NCI-H187 treated with DMSO at 0.1 percent for 48 hours (cell line): ENCODE measurements around the gene KIF19.
A peak's percentile ranks its signal among the peaks of the same experiment; 100 is the strongest.

Experiments
- DNase-seq: peaks from one replicate; lab custom pipeline; 2025; lab: John Stamatoyannopoulos, UW

KIF19 gene

GRCh38 chr17:74304184-74304583 lies 21.8 kb upstream of the KIF19 start:
- DNase-seq, result no peak

DNA sequence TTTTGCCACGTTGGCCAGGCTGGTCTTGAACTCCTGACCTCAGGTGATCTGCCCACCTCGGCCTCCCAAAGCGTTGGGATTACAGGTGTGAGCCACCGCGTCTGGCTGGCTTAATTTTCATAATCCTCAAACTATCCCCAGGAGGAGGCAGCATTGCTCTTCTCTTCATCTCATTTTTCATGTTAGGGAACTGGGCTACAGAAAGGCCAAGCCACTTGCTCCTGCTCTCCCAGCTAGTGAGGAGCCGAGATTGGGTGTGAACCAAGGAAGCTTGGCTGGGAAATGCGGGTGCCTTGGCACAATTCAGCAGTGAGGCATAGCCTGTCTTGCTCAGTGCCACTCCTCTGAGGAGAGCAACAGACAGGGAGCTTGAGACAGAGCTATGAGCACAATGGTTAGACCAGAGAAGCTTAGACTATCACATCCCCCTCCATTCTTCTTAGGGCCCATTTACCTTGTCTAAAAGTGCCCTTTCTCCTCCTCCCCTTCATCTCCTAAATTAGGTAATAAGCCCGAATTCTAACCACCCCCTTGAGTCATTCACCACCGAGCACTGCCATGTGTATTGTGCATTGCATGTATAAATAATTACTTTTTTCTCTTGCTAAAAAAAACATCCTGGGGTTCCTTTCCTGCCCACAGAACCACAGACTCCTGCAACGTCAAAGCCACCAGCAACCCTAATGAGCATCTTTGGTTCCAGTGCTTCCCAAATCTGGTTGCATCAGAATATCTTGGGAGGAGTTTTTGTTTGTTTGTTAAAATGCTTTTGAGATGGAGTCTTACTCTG lies 20.0 kb upstream of the KIF19 start:
- DNase-seq, result no peak

DNA sequence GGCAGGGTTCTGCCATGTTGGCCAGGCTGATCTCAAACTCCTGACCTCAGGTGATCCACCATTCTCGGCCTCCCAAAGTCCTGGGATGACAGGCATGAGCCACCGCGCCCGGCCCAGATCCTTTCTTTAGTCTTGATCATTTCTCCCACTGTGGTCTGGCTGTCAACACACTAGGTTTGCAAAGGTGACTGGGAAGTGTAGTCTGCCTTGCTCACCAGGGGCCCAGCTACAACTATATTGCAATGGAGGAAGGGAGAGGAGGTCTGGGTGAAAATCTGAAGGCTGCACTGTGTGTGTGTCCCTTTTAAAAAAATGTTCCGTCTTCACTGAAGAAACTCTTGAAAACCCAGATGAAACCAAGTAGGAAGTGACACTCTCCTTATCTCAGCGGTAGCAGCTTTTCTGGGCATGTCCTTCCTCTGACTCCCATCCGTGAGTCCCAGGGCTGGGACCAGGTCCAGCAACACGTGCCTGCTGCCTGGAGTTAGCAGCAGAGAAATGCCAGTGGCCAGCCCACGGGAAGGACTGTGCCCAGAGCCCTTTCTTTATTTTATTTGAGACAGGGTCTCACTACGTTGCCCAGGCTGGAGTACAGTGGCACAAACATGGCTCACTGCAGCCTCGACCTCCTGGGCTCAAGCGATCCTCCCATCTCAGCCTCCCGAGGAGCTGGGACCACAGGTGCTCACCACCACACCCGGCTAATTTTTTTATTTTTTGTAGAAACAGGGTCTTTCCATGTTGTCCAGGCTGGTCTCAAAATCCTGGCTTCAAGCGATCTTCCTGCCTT lies 17.8 kb upstream of the KIF19 start:
- no peak for DNase-seq

DNA sequence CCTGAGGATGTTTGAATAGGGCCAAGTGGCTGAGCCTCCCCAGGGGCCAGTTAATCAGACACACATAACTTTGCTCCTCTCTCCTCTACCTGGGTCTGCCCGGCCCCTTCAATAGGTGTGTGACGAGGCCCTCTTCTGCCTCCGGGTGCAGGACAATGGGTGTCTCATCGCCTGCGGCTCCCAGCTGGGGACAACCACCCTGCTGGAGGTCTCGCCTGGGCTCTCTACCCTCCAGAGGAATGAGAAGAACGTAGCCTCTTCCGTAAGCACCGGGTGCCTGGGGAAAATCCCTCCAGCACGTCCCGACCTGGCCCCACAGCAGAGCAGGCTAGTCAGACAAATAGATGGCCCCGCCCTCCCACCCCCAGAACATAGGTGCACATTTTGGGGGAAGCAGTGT lies 16.1 kb upstream of the KIF19 start:
- no peak for DNase-seq

- no peak for DNase-seq
Observed at GRCh38 chr17:74314877-74315276, 11.1 kb upstream of the KIF19 start.

GRCh38 chr17:74316220-74316619 lies 9.8 kb upstream of the KIF19 start:
- DNase-seq, result peak; percentile 74

DNA sequence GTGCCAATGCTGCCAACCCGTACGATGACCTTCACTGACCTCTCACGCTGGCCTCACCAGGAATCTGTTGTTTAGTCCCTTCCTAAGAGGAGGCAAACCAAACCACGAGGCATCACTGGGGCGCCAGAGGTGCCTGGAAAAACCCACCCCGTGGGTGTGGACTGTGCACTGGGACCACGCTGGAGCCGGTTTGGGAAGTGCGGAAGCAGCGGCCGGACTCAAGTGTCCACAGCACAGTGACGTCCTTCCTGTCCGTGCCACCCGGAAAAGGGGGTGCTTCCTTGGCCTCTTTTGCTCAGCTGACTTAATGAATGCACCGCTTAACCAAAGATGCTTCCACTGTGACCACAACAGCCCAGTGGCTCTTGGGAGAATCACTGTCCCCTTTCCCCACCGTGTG lies 9.0 kb upstream of the KIF19 start:
- DNase-seq, result no peak

- no peak for DNase-seq
Observed at GRCh38 chr17:74318391-74318790, 7.6 kb upstream of the KIF19 start.

DNA sequence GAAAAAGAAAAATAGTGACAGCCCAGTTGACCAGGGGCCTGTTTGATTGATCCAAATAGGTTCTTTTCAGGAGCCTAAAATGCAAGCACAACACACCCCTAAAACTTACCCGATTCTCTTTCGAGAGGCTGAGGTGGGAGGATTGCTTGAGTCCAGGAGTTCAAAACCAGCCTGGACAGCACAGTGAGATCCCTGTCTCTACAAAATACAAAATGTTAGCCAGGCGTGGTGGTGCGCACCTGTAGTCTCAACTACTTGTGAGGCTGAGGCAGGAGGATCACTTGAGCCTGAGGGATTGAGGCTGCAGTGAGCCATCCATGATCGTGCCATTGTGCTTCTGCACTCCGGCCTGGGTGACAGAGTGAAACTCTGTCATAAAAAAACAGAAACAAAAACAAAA lies 1.5 kb upstream of the KIF19 start:
- DNase-seq, result no peak

GRCh38 chr17:74325376-74325742 lies 667 bp upstream of the KIF19 start:
- DNase-seq, result no peak

GRCh38 chr17:74326506-74326905 lies 480 bp downstream of the KIF19 start:
- no peak for DNase-seq

DNA sequence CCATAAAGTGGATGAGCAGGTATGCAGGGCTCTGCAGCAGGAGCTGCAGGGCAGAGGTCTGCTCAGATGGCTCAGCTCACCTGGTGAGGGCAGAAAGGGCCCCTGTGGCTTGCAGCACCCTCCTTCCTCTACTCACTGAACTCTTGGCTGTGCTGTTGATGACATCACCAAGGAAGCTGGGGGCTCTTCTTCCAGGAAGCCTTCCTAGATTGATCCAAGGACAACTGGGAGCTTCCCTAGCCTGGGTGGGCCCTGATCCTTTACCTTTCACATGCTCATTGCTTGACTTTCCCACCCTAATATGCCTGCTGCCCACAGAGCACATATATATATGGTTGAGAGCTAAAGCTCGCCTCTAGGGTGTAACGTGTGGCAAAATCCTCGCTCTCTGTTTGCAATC lies 2.5 kb downstream of the KIF19 start:
- no peak for DNase-seq

- DNase-seq, result no peak
Observed at GRCh38 chr17:74329378-74329777, 3.4 kb downstream of the KIF19 start.

DNA sequence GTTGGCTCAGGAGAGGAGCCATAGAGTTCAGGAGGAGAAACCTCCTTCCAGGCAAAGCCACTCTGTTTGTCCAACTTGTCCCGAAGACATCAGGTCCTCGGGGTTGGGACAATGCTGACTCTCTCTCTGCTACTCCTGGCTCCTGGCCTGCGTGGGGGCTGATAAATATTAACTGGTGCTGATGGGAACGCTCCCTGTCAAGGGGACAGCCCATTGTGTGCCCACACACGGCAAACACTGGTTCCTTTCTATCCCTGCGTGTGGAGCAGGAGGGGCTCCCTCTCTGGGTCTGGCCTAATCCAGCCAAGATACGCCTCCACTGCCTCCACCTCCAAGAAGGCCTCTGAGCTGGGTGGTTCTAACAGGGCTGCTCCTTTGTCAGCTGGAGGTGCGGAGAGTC lies 4.4 kb downstream of the KIF19 start:
- DNase-seq, result no peak

DNA sequence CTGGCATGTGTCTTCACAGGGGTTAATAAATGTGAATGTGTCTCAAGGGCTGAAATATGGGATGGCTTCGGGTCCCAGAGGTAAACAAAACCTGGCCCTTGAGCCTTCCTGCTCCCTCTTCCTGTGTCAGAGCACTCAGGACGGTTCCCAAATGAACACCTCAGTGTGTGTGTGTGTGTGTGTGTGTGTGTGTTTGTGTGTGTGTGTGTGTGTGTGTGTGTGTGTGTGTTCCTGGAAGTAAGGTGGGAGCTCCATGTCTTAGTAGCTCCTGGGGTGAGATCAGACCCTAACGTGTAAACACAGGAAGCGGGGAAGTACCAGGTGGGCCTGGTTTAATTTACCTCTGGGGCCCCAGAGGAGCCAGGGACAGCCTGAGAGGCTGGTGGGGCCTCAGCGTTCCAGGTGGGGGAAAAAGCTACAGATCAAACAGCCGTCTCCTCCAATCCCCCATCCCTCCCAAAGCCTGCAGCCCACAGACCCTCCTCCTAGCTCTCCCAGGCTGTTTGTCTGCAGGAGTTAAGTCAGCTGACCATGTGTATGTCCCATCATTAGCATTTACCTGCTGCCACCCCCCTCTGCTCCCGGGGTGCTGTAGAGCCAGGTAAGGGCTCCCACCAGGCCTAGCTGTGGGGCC lies 6.1 kb downstream of the KIF19 start:
- no peak for DNase-seq

GRCh38 chr17:74332763-74333283 lies 6.8 kb downstream of the KIF19 start:
- DNase-seq, result peak; percentile 73

- no peak for DNase-seq
Observed at GRCh38 chr17:74334393-74335039, 8.5 kb downstream of the KIF19 start.

DNA sequence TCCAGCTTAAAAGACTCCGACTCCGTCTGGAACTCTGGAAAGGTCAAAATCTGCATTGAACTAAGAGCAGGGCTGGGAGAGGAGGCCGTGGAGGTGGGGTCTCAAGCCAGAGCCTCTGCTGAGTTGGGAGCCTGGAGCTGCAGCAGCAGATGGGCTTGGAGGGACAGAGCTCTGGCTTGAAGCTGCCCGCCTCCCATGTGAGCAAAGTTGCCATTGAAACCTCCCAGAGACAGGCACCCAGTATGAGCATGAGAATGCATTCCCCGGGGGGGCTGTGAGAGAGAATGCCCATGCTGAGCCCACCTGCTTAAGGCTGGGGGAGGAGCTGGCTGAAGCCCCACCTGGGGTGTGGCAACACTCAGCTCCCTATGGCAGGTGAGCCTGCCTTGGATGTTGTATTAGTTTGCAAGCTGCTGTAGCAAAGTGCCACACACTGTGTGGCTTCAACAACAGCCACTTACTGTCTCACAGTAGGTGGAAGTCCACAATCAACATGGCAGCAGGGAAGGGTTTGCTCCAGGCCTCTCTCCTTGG lies 9.6 kb downstream of the KIF19 start:
- DNase-seq, result no peak

- DNase-seq, result no peak
Observed at GRCh38 chr17:74336307-74336706, 10.3 kb downstream of the KIF19 start.

GRCh38 chr17:74337834-74338500 lies 11.9 kb downstream of the KIF19 start:
- no peak for DNase-seq

DNA sequence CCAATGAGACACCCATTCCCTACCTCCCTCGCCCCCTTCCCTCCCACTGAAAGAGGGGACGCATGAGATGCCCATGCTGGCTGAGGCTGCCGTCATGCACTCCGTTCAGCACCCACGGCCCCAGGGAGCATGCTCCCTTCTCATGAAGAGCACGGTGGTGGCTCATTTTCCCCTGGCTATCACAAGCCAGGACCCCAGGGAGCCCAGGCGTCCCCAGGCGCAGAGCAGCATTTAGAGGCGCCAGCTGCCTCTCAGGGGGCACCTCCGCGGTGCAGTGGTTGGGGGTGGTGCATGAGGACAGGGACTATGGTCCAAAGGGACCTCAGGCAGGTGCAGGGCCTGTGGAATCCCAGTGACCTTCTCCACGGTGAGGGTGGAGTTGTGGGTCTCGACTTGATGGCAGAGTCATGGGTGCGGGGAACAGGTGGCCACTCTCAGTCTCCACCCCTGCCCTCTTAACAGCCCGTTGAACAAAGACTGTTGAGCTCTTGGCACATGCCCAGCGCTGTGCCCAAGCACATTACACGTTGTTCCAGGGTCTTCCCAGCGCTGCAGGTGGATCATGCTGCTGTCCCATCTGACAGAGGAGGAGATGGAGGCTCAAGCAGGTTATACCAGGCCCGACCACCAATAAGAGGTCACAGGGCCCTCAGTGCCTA lies 13.6 kb downstream of the KIF19 start:
- DNase-seq, result no peak
